BE2C (cell line): ENCODE data around the gene KLHDC7B. TPM values are rescaled to one million over a fixed set of nuclear protein-coding genes. Genes with fewer than 3 reads are reported as not detected.

ENCODE experiments used
- DNase-seq: peaks from one replicate; pipeline ENCODE4 v3.0.0-alpha.2; 2020
- H3K27me3 ChIP-seq: fragments of 250-450 bp; sonication (Bioruptor Pico); 2 replicates; pipeline ENCODE4 v1.5.1; 2020; ENCODE audit warnings: mild to moderate bottlenecking
- H3K36me3 ChIP-seq: fragments of 250-450 bp; sonication (Bioruptor Pico); 2 replicates; pipeline ENCODE4 v1.5.1; 2020; ENCODE audit warnings: mild to moderate bottlenecking
- H3K4me1 ChIP-seq: fragments of 250-450 bp; sonication (Bioruptor Pico); 2 replicates; pipeline ENCODE4 v1.5.1; 2020
- H3K4me3 ChIP-seq: 2 replicates; pipeline ENCODE4 v1.5.1; 2011; ENCODE audit warnings: low read depth, low read length
- H3K9me3 ChIP-seq: fragments of 250-450 bp; sonication (Bioruptor Pico); 2 replicates; pipeline ENCODE4 v1.5.1; 2020
- CTCF ChIP-seq: IDR thresholded peaks from 2 replicates; pipeline ENCODE4 v1.5.1; 2012; ENCODE audit warnings: mild to moderate bottlenecking, low read depth, low read length
- polyA plus RNA-seq: library from polyadenylated mRNA; unstranded; fragments of >200 nt; gene quantifications from one replicate; pipeline ENCODE4 v1.2.1, GENCODE V29; 2012; ENCODE audit warnings: low read depth, missing spikeins; ENCODE audit not compliant: insufficient read length, insufficient read depth

KLHDC7B gene
- 1.3 TPM for polyA plus RNA-seq

- H3K9me3 ChIP-seq: no peaks in the 10 kb centered on the region
- no peaks in the 10 kb centered on the region for H3K4me1 ChIP-seq
- no peak within 1 kb of the TSS for H3K4me3 ChIP-seq
- 0 out of 2 replicates have a peak, but pooled peaks have one; percentile 8 for TF ChIP-seq CTCF
- no peaks in the 10 kb centered on the region for H3K36me3 ChIP-seq
- no peak for DNase-seq
- H3K27me3 ChIP-seq: no peaks in the 10 kb centered on the region
Observed at GRCh38 chr22:50545522-50546325, at the start of gene KLHDC7B. Gene KLHDC7B (plus strand): TSS chr22:50545899. CDS start chr22:50546244, 345 bp downstream.

- no peak for DNase-seq
- no peaks in the 10 kb centered on the region for H3K9me3 ChIP-seq
Observed at GRCh38 chr22:50497093-50497492, 48.6 kb upstream of the KLHDC7B start.

GRCh38 chr22:50498322-50498890 is 47.3 kb upstream of the KLHDC7B start:
- H3K4me3 ChIP-seq: peak overlapping the region; percentile 2; the same call in 1 of the 2 replicates
- no peaks in the 10 kb centered on the region for H3K4me1 ChIP-seq
- H3K27me3 ChIP-seq: no peaks in the 10 kb centered on the region
- no peaks in the 10 kb centered on the region for H3K9me3 ChIP-seq
- H3K36me3 ChIP-seq: peaks cover 4% of the 10 kb centered on the region
- peak; percentile 87 for TF ChIP-seq CTCF
- peak; percentile 83 for DNase-seq

More at GRCh38 chr22:50497093-50497492, 48.6 kb upstream of the KLHDC7B start:
- H3K27me3 ChIP-seq: no peaks in the 10 kb centered on the region
- H3K36me3 ChIP-seq: no peaks in the 10 kb centered on the region; the same call in 1 of the 2 replicates
- no peaks in the 10 kb centered on the region for H3K4me1 ChIP-seq
- no peak overlapping the region for H3K4me3 ChIP-seq
- TF ChIP-seq CTCF: no peak

- Histone ChIP-seq H3K9me3 (no peaks in the 10 kb centered on the region), H3K4me1 (no peaks in the 10 kb centered on the region), H3K27me3 (no peaks in the 10 kb centered on the region), H3K4me3 (no peak overlapping the region), H3K36me3 (peaks cover 14% of the 10 kb centered on the region)
- no peak for DNase-seq
- no peak for TF ChIP-seq CTCF
Observed at GRCh38 chr22:50500452-50500851, 45.2 kb upstream of the KLHDC7B start.

- H3K27me3 ChIP-seq: no peaks in the 10 kb centered on the region
- H3K4me1 ChIP-seq: no peaks in the 10 kb centered on the region
- H3K36me3 ChIP-seq: peaks cover 23% of the 10 kb centered on the region
- DNase-seq: no peak
- no peak for TF ChIP-seq CTCF
- H3K9me3 ChIP-seq: no peaks in the 10 kb centered on the region
- no peak overlapping the region for H3K4me3 ChIP-seq
Observed at GRCh38 chr22:50502096-50502495, 43.6 kb upstream of the KLHDC7B start.
